HEK293 (cell line): ENCODE results near the gene IFNL2.
A peak's percentile ranks its signal among the peaks of the same experiment; 100 is the strongest.

ENCODE experiments used
- CTCF ChIA-PET: fragments of 350-600 bp; formaldehyde crosslinking; extraction: SDS; loops from one replicate; lab custom pipeline; 2021; ENCODE audit warnings: antibody characterized with exemption; lab: Yijun Ruan, JAX
- POLR2A ChIA-PET: fragments of 300-600 bp; formaldehyde crosslinking; extraction: SDS; loops from one replicate; lab custom pipeline; 2020; ENCODE audit warnings: antibody characterized with exemption, inconsistent platforms; lab: Yijun Ruan, JAX
- H3K27ac ChIP-seq: fragments of 200-500 bp; sonication (Bioruptor generic); 2 replicates; pipeline ENCODE4 v1.5.1; 2014; ENCODE audit warnings: low read depth, low read length, control low read depth, inconsistent platforms; ENCODE audit errors: extremely low read depth
- H3K36me3 ChIP-seq, 2 experiments: fragments of 200-500 bp in 1 of 2; sonication (Bioruptor generic) in 1 of 2; 1 replicate in 1 of 2; 2 replicates in 1 of 2; pipeline ENCODE4 v1.5.1; 2014 to 2017; ENCODE audit warnings: inconsistent platforms in 2 of 2, low read length in 2 of 2; ENCODE audit not compliant: control insufficient read depth in 2 of 2, insufficient read depth in 1 of 2
- H3K4me1 ChIP-seq: fragments of 200-500 bp; sonication (Bioruptor generic); 2 replicates; pipeline ENCODE4 v1.5.1; 2014; ENCODE audit warnings: mild to moderate bottlenecking, low read length, inconsistent platforms; ENCODE audit not compliant: control insufficient read depth, insufficient read depth
- H3K4me3 ChIP-seq: 2 replicates; pipeline ENCODE4 v1.5.1; 2011; ENCODE audit warnings: low read depth, mild to moderate bottlenecking, control low read depth, low read length, moderate library complexity
- H3K9me3 ChIP-seq: fragments of 200-500 bp; sonication (Bioruptor generic); 2 replicates; pipeline ENCODE4 v1.5.1; 2014; ENCODE audit warnings: low read depth, low read length, inconsistent platforms; ENCODE audit not compliant: control insufficient read depth, insufficient read depth
- BCL11B ChIP-seq: fragments of 450-650 bp; formaldehyde crosslinking; IDR thresholded peaks from 2 replicates; pipeline ENCODE4 v1.5.1; 2016; ENCODE audit warnings: low read depth, missing biosample characterization, missing genetic modification characterization
- FEZF1 ChIP-seq: fragments of 450-650 bp; formaldehyde crosslinking; IDR thresholded peaks from 2 replicates; pipeline ENCODE4 v1.5.1; 2016; ENCODE audit warnings: missing biosample characterization, missing genetic modification characterization
- GLIS2 ChIP-seq: fragments of 450-650 bp; formaldehyde crosslinking; IDR thresholded peaks from 2 replicates; pipeline ENCODE4 v1.5.1; 2016; ENCODE audit warnings: missing biosample characterization, missing genetic modification characterization
- HOXD13 ChIP-seq: sonication (generic); formaldehyde crosslinking; IDR thresholded peaks from 2 replicates; pipeline ENCODE4 v1.8.0; 2022; ENCODE audit warnings: missing genetic modification reagents, borderline replicate concordance
- KLF8 ChIP-seq: fragments of 450-650 bp; formaldehyde crosslinking; IDR thresholded peaks from 2 replicates; pipeline ENCODE4 v1.5.1; 2016; ENCODE audit warnings: missing biosample characterization, missing genetic modification characterization
- ZFHX2 ChIP-seq: fragments of 450-650 bp; formaldehyde crosslinking; conservative IDR thresholded peaks from 2 replicates; pipeline ENCODE4 v1.5.1; 2016; ENCODE audit warnings: missing biosample characterization, missing genetic modification characterization
- ZIC2 ChIP-seq: fragments of 450-650 bp; formaldehyde crosslinking; IDR thresholded peaks from 2 replicates; pipeline ENCODE4 v1.5.1; 2016; ENCODE audit warnings: missing biosample characterization, missing genetic modification characterization
- ZNF112 ChIP-seq: fragments of 450-650 bp; formaldehyde crosslinking; IDR thresholded peaks from 2 replicates; pipeline ENCODE4 v1.5.0; 2017; ENCODE audit warnings: missing biosample characterization, missing genetic modification characterization
- ZNF121 ChIP-seq: fragments of 450-650 bp; formaldehyde crosslinking; IDR thresholded peaks from 2 replicates; pipeline ENCODE4 v1.5.1; 2016; ENCODE audit warnings: missing biosample characterization, missing genetic modification characterization
- ZNF16 ChIP-seq: fragments of 450-650 bp; formaldehyde crosslinking; IDR thresholded peaks from 2 replicates; pipeline ENCODE4 v1.5.1; 2016; ENCODE audit warnings: low read depth, missing biosample characterization, missing genetic modification characterization
- ZNF2 ChIP-seq: fragments of 450-650 bp; formaldehyde crosslinking; IDR thresholded peaks from 2 replicates; pipeline ENCODE4 v1.5.1; 2016; ENCODE audit warnings: missing biosample characterization, missing genetic modification characterization
- ZNF23 ChIP-seq: fragments of 450-650 bp; formaldehyde crosslinking; IDR thresholded peaks from 2 replicates; pipeline ENCODE4 v1.5.1; 2016; ENCODE audit warnings: missing biosample characterization, missing genetic modification characterization, borderline replicate concordance
- ZNF324 ChIP-seq: fragments of 450-650 bp; formaldehyde crosslinking; IDR thresholded peaks from 2 replicates; pipeline ENCODE4 v1.5.1; 2016; ENCODE audit warnings: missing biosample characterization, missing genetic modification characterization
- ZNF362 ChIP-seq: fragments of 450-650 bp; formaldehyde crosslinking; IDR thresholded peaks from 2 replicates; pipeline ENCODE4 v1.5.1; 2016; ENCODE audit warnings: missing biosample characterization, missing genetic modification characterization
- ZNF585B ChIP-seq: fragments of 450-650 bp; formaldehyde crosslinking; IDR thresholded peaks from 2 replicates; pipeline ENCODE4 v1.5.1; 2016; ENCODE audit warnings: missing biosample characterization, missing genetic modification characterization
- ZNF596 ChIP-seq: fragments of 450-650 bp; IDR thresholded peaks from 2 replicates; pipeline ENCODE4 v1.5.0; 2018; ENCODE audit warnings: missing biosample characterization, mild to moderate bottlenecking, missing genetic modification characterization, moderate library complexity
- ZNF600 ChIP-seq: fragments of 450-650 bp; formaldehyde crosslinking; IDR thresholded peaks from 2 replicates; pipeline ENCODE4 v1.5.1; 2016; ENCODE audit warnings: missing biosample characterization, missing genetic modification characterization
- ZNF610 ChIP-seq: fragments of 450-650 bp; formaldehyde crosslinking; IDR thresholded peaks from 2 replicates; pipeline ENCODE4 v1.5.1; 2016; ENCODE audit warnings: missing biosample characterization, missing genetic modification characterization, borderline replicate concordance
- ZNF623 ChIP-seq: fragments of 450-650 bp; formaldehyde crosslinking; IDR thresholded peaks from 2 replicates; pipeline ENCODE4 v1.5.1; 2016; ENCODE audit warnings: missing biosample characterization, missing genetic modification characterization
- ZNF670 ChIP-seq: fragments of 450-650 bp; formaldehyde crosslinking; IDR thresholded peaks from 2 replicates; pipeline ENCODE4 v1.5.1; 2016; ENCODE audit warnings: missing biosample characterization, missing genetic modification characterization, low read depth
- TF ChIP-seq, protein P1 (sequence below): fragments of 450-650 bp; IDR thresholded peaks from 2 replicates; pipeline ENCODE4 v1.5.1; 2018; ENCODE audit warnings: missing biosample characterization, missing genetic modification characterization
- TF ChIP-seq, protein P2 (sequence below): fragments of 450-650 bp; formaldehyde crosslinking; optimal IDR thresholded peaks from 2 replicates; pipeline ENCODE3; 2016; ENCODE audit warnings: missing biosample characterization, mild to moderate bottlenecking, missing genetic modification characterization
- TF ChIP-seq, protein P3 (sequence below): fragments of 450-650 bp; formaldehyde crosslinking; IDR thresholded peaks from 2 replicates; pipeline ENCODE4 v1.5.1; 2016; ENCODE audit warnings: missing biosample characterization, missing genetic modification characterization
- TF ChIP-seq, protein P4 (sequence below): fragments of 450-650 bp; formaldehyde crosslinking; IDR thresholded peaks from 2 replicates; pipeline ENCODE4 v1.5.1; 2016; ENCODE audit warnings: missing biosample characterization, missing genetic modification characterization

The IFNL2 gene

DNA sequence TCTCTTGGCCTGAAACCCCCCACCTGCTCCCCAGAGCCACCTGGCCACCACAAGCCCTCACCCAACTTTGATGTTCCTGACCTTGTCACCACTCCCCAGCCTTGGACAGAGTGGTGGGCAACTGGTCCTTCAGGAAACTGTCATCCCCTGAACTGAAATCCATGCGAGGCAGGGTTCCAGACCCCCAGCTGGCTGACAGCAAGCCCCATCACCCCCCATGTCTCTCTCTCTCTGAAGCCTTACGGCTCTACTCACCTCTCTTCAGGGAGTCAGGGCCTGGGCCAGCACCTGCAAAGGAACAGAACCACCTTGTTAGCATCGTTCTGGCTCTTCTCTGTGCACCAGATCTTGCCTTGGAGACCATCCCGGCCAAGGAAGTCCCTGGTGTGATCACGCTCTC, 49.9 kb downstream of the IFNL2 start:
- Histone ChIP-seq H3K4me3 (no peak overlapping the region), H3K9me3 (no peaks in the 10 kb centered on the region), H3K4me1 (peaks cover 9% of the 10 kb centered on the region), H3K27ac (no peak overlapping the region), H3K36me3 (peaks cover 41 to 52% of the 10 kb centered on the region in 2 experiments)
- TF ChIP-seq FEZF1 (tag by site-specific recombination) (no peak), ZNF623 (tag by site-specific recombination) (no peak), ZNF16 (tag by site-specific recombination) (no peak), ZFHX2 (no peak), GLIS2 (tag by site-specific recombination) (peak; percentile 72), ZNF610 (tag by site-specific recombination) (no peak), ZNF121 (tag by site-specific recombination) (no peak), ZNF596 (tag by site-specific recombination) (no peak), ZNF585B (tag by site-specific recombination) (no peak), BCL11B (tag by site-specific recombination) (no peak), ZIC2 (peak; percentile 67), ZNF112 (tag by site-specific recombination) (no peak), KLF8 (tag by site-specific recombination) (no peak), ZNF670 (tag by site-specific recombination) (no peak), ZNF324 (tag by site-specific recombination) (no peak), HOXD13 (CRISPR knock-in tag) (no peak), ZNF600 (tag by site-specific recombination) (peak; percentile 62), ZNF23 (no peak)
- TF ChIP-seq, protein P1, sequence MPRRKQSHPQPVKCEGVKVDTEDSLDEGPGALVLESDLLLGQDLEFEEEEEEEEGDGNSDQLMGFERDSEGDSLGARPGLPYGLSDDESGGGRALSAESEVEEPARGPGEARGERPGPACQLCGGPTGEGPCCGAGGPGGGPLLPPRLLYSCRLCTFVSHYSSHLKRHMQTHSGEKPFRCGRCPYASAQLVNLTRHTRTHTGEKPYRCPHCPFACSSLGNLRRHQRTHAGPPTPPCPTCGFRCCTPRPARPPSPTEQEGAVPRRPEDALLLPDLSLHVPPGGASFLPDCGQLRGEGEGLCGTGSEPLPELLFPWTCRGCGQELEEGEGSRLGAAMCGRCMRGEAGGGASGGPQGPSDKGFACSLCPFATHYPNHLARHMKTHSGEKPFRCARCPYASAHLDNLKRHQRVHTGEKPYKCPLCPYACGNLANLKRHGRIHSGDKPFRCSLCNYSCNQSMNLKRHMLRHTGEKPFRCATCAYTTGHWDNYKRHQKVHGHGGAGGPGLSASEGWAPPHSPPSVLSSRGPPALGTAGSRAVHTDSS (tag by site-specific recombination) = no peak
- TF ChIP-seq, protein P2, sequence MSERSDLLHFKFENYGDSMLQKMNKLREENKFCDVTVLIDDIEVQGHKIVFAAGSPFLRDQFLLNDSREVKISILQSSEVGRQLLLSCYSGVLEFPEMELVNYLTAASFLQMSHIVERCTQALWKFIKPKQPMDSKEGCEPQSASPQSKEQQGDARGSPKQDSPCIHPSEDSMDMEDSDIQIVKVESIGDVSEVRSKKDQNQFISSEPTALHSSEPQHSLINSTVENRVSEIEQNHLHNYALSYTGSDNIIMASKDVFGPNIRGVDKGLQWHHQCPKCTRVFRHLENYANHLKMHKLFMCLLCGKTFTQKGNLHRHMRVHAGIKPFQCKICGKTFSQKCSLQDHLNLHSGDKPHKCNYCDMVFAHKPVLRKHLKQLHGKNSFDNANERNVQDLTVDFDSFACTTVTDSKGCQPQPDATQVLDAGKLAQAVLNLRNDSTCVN = peak; percentile 6
- TF ChIP-seq, protein P3, sequence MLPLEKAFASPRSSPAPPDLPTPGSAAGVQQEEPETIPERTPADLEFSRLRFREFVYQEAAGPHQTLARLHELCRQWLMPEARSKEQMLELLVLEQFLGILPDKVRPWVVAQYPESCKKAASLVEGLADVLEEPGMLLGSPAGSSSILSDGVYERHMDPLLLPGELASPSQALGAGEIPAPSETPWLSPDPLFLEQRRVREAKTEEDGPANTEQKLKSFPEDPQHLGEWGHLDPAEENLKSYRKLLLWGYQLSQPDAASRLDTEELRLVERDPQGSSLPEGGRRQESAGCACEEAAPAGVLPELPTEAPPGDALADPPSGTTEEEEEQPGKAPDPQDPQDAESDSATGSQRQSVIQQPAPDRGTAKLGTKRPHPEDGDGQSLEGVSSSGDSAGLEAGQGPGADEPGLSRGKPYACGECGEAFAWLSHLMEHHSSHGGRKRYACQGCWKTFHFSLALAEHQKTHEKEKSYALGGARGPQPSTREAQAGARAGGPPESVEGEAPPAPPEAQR (tag by site-specific recombination) = no peak
- ChIA-PET CTCF (interaction anchor here (1.2 kb wide), 1 partner anchor 9 kb away, joined by 3 read pairs; no protein-coding TSS in a partner anchor), POLR2A (no interaction called here)

- TF ChIP-seq ZNF2 (tag by site-specific recombination) = no peak
- TF ChIP-seq, protein P4, sequence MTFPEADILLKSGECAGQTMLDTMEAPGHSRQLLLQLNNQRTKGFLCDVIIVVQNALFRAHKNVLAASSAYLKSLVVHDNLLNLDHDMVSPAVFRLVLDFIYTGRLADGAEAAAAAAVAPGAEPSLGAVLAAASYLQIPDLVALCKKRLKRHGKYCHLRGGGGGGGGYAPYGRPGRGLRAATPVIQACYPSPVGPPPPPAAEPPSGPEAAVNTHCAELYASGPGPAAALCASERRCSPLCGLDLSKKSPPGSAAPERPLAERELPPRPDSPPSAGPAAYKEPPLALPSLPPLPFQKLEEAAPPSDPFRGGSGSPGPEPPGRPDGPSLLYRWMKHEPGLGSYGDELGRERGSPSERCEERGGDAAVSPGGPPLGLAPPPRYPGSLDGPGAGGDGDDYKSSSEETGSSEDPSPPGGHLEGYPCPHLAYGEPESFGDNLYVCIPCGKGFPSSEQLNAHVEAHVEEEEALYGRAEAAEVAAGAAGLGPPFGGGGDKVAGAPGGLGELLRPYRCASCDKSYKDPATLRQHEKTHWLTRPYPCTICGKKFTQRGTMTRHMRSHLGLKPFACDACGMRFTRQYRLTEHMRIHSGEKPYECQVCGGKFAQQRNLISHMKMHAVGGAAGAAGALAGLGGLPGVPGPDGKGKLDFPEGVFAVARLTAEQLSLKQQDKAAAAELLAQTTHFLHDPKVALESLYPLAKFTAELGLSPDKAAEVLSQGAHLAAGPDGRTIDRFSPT = peak; percentile 59; the same call in 1 of the 2 replicates
- 0 out of 2 replicates have a peak, but pooled peaks have one; percentile 8 for TF ChIP-seq KLF8 (tag by site-specific recombination)
- no peak for TF ChIP-seq ZNF362 (tag by site-specific recombination)
- H3K27ac ChIP-seq = no peak overlapping the region
- no peak overlapping the region for H3K4me3 ChIP-seq
- peaks cover 9% of the 10 kb centered on the region for H3K4me1 ChIP-seq
- H3K9me3 ChIP-seq = no peaks in the 10 kb centered on the region
- POLR2A ChIA-PET = no interaction called here
- CTCF ChIA-PET = no interaction called here
- H3K36me3 ChIP-seq = peaks cover 35 to 46% of the 10 kb centered on the region in 2 experiments
These were observed 50.5 kb downstream of the IFNL2 start for GRCh38 chr19:39318690-39319089.
